WTC11 (cell line): ENCODE measurements around the gene IL24.

Source experiments
- CREB1 ChIP-seq: sonication (generic); formaldehyde crosslinking; IDR thresholded peaks from 2 replicates; pipeline ENCODE4 v1.8.0; 2023; ENCODE audit warnings: mild to moderate bottlenecking, missing genetic modification reagents
- ETV6 ChIP-seq: sonication (generic); formaldehyde crosslinking; IDR thresholded peaks from 2 replicates; pipeline ENCODE4 v1.8.1; 2022; ENCODE audit warnings: mild to moderate bottlenecking, missing genetic modification reagents
- IRF2 ChIP-seq: sonication (generic); formaldehyde crosslinking; IDR thresholded peaks from 2 replicates; pipeline ENCODE4 v1.8.0; 2022; ENCODE audit warnings: low read depth, missing genetic modification reagents, borderline replicate concordance
- KAT7 ChIP-seq: sonication (generic); formaldehyde crosslinking; IDR thresholded peaks from 2 replicates; pipeline ENCODE4 v1.8.1; 2023; ENCODE audit warnings: missing genetic modification reagents, mild to moderate bottlenecking, borderline replicate concordance
- NR2C2 ChIP-seq: sonication (generic); formaldehyde crosslinking; IDR thresholded peaks from 2 replicates; pipeline ENCODE4 v1.8.0; 2022; ENCODE audit warnings: mild to moderate bottlenecking, missing genetic modification reagents
- SP1 ChIP-seq: sonication (generic); formaldehyde crosslinking; conservative IDR thresholded peaks from 2 replicates; pipeline ENCODE4 v1.8.1; 2022; ENCODE audit warnings: missing genetic modification reagents
- ZBTB21 ChIP-seq: sonication (generic); formaldehyde crosslinking; IDR thresholded peaks from 2 replicates; pipeline ENCODE4 v1.8.1; 2023; ENCODE audit warnings: mild to moderate bottlenecking, missing genetic modification reagents, borderline replicate concordance
- TF ChIP-seq, protein P1 (sequence below): fragments of 200-600 bp; IDR thresholded peaks from 2 replicates; pipeline ENCODE4 v1.8.0; 2022; ENCODE audit warnings: antibody characterized with exemption
- TF ChIP-seq, protein P2 (sequence below): fragments of 250-450 bp; sonication (Bioruptor Pico); IDR thresholded peaks from 2 replicates; pipeline ENCODE4 v1.9.0; 2021; ENCODE audit warnings: moderate library complexity, mild to moderate bottlenecking, inconsistent platforms, borderline replicate concordance
- TF ChIP-seq, protein P3 (sequence below): fragments of 250-450 bp; sonication (Bioruptor Pico); IDR thresholded peaks from 2 replicates; pipeline ENCODE4 v1.9.0; 2021; ENCODE audit warnings: mild to moderate bottlenecking, borderline replicate concordance
- TF ChIP-seq, protein P4 (sequence below): sonication (generic); formaldehyde crosslinking; IDR thresholded peaks from 2 replicates; pipeline ENCODE4 v1.8.1; 2023; ENCODE audit warnings: mild to moderate bottlenecking, moderate library complexity, missing genetic modification reagents
- TF ChIP-seq, protein P5 (sequence below): sonication (generic); formaldehyde crosslinking; IDR thresholded peaks from 2 replicates; pipeline ENCODE4 v1.8.1; 2022; ENCODE audit warnings: low read depth, missing genetic modification reagents, borderline replicate concordance
- TF ChIP-seq, protein P6 (sequence below): sonication (generic); formaldehyde crosslinking; IDR thresholded peaks from 2 replicates; pipeline ENCODE4 v1.8.1; 2023; ENCODE audit warnings: mild to moderate bottlenecking, missing genetic modification reagents, moderate library complexity
- TF ChIP-seq, protein P7 (sequence below): sonication (generic); formaldehyde crosslinking; conservative IDR thresholded peaks from 2 replicates; pipeline ENCODE4 v1.8.1; 2022; ENCODE audit warnings: mild to moderate bottlenecking, missing genetic modification reagents

DNA sequence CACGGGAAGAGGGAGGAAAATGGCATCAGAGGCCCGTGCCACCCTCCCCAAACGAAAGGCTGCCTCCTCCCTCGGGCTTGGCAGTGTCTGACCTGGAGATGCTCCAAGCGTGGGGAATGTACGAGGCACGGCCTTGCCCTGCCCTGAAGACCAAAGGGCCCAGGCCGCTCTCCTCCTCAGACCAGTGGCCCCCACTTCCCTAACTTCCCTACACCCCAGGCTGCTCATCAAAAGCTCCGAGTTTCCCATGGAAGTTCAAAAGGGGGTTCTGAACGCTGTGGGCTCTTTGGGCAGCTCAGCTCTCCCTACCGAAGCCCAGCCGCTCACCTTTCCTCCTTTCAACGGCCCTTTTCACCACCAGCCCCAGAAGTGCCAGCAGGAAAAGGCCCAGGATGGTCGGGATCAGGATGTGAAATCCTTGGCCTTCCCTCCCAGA is 12.7 kb downstream of the IL24 start:
- TF ChIP-seq, protein P1, sequence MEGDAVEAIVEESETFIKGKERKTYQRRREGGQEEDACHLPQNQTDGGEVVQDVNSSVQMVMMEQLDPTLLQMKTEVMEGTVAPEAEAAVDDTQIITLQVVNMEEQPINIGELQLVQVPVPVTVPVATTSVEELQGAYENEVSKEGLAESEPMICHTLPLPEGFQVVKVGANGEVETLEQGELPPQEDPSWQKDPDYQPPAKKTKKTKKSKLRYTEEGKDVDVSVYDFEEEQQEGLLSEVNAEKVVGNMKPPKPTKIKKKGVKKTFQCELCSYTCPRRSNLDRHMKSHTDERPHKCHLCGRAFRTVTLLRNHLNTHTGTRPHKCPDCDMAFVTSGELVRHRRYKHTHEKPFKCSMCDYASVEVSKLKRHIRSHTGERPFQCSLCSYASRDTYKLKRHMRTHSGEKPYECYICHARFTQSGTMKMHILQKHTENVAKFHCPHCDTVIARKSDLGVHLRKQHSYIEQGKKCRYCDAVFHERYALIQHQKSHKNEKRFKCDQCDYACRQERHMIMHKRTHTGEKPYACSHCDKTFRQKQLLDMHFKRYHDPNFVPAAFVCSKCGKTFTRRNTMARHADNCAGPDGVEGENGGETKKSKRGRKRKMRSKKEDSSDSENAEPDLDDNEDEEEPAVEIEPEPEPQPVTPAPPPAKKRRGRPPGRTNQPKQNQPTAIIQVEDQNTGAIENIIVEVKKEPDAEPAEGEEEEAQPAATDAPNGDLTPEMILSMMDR = no peak
- TF ChIP-seq ZBTB21 (CRISPR knock-in tag) (no peak), ETV6 (CRISPR knock-in tag) (no peak), CREB1 (CRISPR knock-in tag) (no peak), IRF2 (no peak), NR2C2 (no peak), KAT7 (CRISPR knock-in tag) (no peak), SP1 (CRISPR knock-in tag) (no peak)
- TF ChIP-seq, protein P2, sequence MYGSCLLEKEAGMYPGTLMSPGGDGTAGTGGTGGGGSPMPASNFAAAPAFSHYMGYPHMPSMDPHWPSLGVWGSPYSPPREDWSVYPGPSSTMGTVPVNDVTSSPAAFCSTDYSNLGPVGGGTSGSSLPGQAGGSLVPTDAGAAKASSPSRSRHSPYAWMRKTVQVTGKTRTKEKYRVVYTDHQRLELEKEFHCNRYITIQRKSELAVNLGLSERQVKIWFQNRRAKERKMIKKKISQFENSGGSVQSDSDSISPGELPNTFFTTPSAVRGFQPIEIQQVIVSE = no peak
- TF ChIP-seq, protein P3, sequence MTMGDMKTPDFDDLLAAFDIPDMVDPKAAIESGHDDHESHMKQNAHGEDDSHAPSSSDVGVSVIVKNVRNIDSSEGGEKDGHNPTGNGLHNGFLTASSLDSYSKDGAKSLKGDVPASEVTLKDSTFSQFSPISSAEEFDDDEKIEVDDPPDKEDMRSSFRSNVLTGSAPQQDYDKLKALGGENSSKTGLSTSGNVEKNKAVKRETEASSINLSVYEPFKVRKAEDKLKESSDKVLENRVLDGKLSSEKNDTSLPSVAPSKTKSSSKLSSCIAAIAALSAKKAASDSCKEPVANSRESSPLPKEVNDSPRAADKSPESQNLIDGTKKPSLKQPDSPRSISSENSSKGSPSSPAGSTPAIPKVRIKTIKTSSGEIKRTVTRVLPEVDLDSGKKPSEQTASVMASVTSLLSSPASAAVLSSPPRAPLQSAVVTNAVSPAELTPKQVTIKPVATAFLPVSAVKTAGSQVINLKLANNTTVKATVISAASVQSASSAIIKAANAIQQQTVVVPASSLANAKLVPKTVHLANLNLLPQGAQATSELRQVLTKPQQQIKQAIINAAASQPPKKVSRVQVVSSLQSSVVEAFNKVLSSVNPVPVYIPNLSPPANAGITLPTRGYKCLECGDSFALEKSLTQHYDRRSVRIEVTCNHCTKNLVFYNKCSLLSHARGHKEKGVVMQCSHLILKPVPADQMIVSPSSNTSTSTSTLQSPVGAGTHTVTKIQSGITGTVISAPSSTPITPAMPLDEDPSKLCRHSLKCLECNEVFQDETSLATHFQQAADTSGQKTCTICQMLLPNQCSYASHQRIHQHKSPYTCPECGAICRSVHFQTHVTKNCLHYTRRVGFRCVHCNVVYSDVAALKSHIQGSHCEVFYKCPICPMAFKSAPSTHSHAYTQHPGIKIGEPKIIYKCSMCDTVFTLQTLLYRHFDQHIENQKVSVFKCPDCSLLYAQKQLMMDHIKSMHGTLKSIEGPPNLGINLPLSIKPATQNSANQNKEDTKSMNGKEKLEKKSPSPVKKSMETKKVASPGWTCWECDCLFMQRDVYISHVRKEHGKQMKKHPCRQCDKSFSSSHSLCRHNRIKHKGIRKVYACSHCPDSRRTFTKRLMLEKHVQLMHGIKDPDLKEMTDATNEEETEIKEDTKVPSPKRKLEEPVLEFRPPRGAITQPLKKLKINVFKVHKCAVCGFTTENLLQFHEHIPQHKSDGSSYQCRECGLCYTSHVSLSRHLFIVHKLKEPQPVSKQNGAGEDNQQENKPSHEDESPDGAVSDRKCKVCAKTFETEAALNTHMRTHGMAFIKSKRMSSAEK (CRISPR knock-in tag) = no peak
- TF ChIP-seq, protein P4, sequence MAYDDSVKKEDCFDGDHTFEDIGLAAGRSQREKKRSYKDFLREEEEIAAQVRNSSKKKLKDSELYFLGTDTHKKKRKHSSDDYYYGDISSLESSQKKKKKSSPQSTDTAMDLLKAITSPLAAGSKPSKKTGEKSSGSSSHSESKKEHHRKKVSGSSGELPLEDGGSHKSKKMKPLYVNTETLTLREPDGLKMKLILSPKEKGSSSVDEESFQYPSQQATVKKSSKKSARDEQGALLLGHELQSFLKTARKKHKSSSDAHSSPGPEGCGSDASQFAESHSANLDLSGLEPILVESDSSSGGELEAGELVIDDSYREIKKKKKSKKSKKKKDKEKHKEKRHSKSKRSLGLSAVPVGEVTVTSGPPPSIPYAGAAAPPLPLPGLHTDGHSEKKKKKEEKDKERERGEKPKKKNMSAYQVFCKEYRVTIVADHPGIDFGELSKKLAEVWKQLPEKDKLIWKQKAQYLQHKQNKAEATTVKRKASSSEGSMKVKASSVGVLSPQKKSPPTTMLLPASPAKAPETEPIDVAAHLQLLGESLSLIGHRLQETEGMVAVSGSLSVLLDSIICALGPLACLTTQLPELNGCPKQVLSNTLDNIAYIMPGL (CRISPR knock-in tag) = no peak
- TF ChIP-seq, protein P5, sequence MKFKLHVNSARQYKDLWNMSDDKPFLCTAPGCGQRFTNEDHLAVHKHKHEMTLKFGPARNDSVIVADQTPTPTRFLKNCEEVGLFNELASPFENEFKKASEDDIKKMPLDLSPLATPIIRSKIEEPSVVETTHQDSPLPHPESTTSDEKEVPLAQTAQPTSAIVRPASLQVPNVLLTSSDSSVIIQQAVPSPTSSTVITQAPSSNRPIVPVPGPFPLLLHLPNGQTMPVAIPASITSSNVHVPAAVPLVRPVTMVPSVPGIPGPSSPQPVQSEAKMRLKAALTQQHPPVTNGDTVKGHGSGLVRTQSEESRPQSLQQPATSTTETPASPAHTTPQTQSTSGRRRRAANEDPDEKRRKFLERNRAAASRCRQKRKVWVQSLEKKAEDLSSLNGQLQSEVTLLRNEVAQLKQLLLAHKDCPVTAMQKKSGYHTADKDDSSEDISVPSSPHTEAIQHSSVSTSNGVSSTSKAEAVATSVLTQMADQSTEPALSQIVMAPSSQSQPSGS (CRISPR knock-in tag) = no peak
- TF ChIP-seq, protein P6, sequence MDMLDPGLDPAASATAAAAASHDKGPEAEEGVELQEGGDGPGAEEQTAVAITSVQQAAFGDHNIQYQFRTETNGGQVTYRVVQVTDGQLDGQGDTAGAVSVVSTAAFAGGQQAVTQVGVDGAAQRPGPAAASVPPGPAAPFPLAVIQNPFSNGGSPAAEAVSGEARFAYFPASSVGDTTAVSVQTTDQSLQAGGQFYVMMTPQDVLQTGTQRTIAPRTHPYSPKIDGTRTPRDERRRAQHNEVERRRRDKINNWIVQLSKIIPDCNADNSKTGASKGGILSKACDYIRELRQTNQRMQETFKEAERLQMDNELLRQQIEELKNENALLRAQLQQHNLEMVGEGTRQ (CRISPR knock-in tag) = no peak
- TF ChIP-seq, protein P7, sequence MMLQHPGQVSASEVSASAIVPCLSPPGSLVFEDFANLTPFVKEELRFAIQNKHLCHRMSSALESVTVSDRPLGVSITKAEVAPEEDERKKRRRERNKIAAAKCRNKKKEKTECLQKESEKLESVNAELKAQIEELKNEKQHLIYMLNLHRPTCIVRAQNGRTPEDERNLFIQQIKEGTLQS (CRISPR knock-in tag) = no peak
